GM12875 (cell line): ENCODE results near the gene CUEDC1.

ENCODE experiments used
- H3K4me3 ChIP-seq: one replicate; pipeline ENCODE4 v1.5.1; 2011; ENCODE audit warnings: low read depth, low read length, control low read depth
- CTCF ChIP-seq: IDR thresholded peaks from 2 replicates; pipeline ENCODE4 v1.5.1; 2011; ENCODE audit warnings: low read depth, mild to moderate bottlenecking, control low read depth, inconsistent platforms, low read length, moderate library complexity, borderline replicate concordance; ENCODE audit not compliant: insufficient read depth

The CUEDC1 gene

DNA sequence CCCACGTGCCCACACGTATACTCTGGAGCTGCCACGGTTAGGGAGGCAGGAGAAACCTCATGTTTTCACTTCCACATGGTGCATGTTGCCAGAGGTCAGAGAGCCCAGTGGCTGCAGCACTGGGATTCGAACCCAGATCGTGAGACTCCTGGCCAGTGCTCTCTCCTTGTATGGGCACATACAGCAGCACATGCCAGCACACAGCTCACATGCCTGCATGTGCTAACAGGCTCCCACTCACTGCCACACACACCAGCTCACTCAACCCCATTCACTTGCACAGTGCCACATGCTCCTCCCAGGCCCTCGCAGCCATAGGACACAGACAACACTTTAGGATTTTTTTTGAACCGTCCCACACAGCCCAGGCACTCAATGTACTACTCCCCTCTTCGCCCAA is 55.8 kb downstream of the CUEDC1 start:
- no peak for TF ChIP-seq CTCF
- no peak overlapping the region for H3K4me3 ChIP-seq

- no peak overlapping the region for H3K4me3 ChIP-seq
- TF ChIP-seq CTCF = no peak
Observed at GRCh38 chr17:57898487-57899311, 56.5 kb downstream of the CUEDC1 start.

- no peak for TF ChIP-seq CTCF
- H3K4me3 ChIP-seq = no peak overlapping the region
Observed at GRCh38 chr17:57895382-57896060, 59.7 kb downstream of the CUEDC1 start.

- no peak overlapping the region for H3K4me3 ChIP-seq
- TF ChIP-seq CTCF = no peak
Observed at GRCh38 chr17:57894848-57895247, 60.4 kb downstream of the CUEDC1 start.

GRCh38 chr17:57892820-57893595 is 62.2 kb downstream of the CUEDC1 start:
- TF ChIP-seq CTCF = no peak
- H3K4me3 ChIP-seq = no peak overlapping the region

DNA sequence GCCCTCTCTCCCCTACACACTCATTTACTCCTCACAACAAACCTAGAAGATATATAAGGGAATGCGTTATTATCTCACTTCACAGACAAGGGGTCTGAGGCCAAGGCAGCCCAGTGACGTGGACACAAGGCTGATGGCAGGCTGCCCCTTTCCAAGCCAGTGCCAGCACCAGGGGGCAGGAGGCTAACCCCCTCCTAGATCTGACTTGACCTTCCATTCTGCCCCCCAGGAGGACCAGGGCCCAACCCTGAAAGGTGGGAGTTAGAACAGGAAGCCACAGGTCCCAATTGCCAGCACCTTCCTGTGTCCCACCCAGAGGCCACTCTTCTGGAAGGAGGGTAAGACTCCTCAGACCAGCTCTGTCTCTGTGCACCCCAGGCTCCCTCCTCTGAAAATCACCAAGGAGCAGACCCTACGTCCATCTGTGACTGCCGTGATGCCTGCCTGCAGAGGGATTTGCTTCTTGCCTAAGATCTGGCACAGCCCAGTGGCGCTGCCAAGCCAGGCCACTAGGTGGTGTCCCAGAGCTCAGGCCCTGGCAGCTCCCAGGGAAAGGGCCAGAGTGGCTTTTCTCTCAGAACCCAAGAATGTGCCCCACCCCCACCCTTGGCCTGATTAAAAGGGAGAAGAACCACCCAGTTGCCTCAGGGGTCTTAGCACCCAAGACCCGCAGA is 62.9 kb downstream of the CUEDC1 start:
- H3K4me3 ChIP-seq = no peak overlapping the region
- peak; percentile 98 for TF ChIP-seq CTCF
